Right atrium auricular region (tissue), 2 donors: ENCODE measurements around the gene CLEC16A. TPM values are rescaled to one million over a fixed set of nuclear protein-coding genes. Genes with fewer than 3 reads are reported as not detected.
A peak's percentile ranks its signal among the peaks of the same experiment; 100 is the strongest.

ENCODE experiments used
- DNase-seq: peaks from one replicate; pipeline ENCODE4 v3.0.0-alpha.2; 2019; ENCODE audit warnings: low spot score
- H3K27ac ChIP-seq, 2 donors: fragments of 200-600 bp; sonication (generic); 1 replicate in 1 of 2; 2 replicates in 1 of 2; pipeline ENCODE4 v1.5.1; 2016 to 2019
- H3K27me3 ChIP-seq, 2 donors: fragments of 200-600 bp; sonication (generic); one replicate each; pipeline versions ENCODE4 v1.5.1 to v1.6.0; 2017 to 2019
- H3K36me3 ChIP-seq: fragments of 200-600 bp; sonication (generic); one replicate; pipeline ENCODE4 v1.5.1; 2016
- H3K4me1 ChIP-seq, 2 donors: fragments of 200-600 bp; sonication (generic); one replicate each; pipeline versions ENCODE4 v1.5.1 to v1.6.0; 2017 to 2019
- H3K4me3 ChIP-seq, 2 donors: fragments of 200-600 bp; sonication (generic); 1 replicate in 1 of 2; 2 replicates in 1 of 2; pipeline ENCODE4 v1.5.1; 2017 to 2019; ENCODE audit warnings: mild to moderate bottlenecking in 1 of 2, moderate library complexity in 1 of 2
- H3K9me3 ChIP-seq, 2 donors: fragments of 200-600 bp; sonication (generic); one replicate each; pipeline ENCODE4 v1.5.1; 2019
- total RNA-seq, 2 donors: library from RNA; depleted of rRNA; stranded (reverse); fragments of >200 nt; gene quantifications; one replicate each; pipeline ENCODE4 v1.1.0, GENCODE V29; 2016
- TF ChIP-seq, protein P1 (sequence below), 2 donors: fragments of 200-600 bp; sonication (generic); IDR thresholded peaks; one replicate each; pipeline ENCODE4 v1.5.1; 2019; ENCODE audit warnings: antibody characterized with exemption in 2 of 2

The CLEC16A gene
- total RNA-seq, 2 donors from 2014 or later: 24.1 to 49.0 TPM

DNA sequence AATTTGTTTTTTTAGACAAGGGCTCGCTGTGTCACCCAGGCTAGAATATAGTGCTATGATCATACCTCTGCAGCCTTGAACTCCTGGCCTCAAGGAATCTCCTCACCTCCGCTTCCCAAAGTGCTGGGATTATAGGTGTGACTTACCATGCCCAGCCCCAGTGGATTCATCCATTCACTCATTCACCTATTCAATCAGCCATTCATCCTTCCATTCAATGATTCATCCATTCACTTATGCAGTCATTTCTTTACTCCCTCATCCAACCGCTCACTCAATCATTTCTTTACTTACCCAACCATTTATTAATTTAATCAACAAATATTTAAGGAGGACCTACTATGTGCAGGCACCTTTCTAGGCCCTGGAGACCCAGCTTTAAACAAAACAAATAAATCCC is 27.8 kb upstream of the CLEC16A start:
- Histone ChIP-seq H3K9me3 (no peaks in the 10 kb centered on the region), H3K4me3 (no peak overlapping the region), H3K27me3 (no peaks in the 10 kb centered on the region), H3K36me3 (no peaks in the 10 kb centered on the region), H3K27ac (no peak overlapping the region), H3K4me1 (peaks cover 0 to 22% of the 10 kb centered on the region in 2 donors)
- no peak for DNase-seq
- TF ChIP-seq, protein P1, sequence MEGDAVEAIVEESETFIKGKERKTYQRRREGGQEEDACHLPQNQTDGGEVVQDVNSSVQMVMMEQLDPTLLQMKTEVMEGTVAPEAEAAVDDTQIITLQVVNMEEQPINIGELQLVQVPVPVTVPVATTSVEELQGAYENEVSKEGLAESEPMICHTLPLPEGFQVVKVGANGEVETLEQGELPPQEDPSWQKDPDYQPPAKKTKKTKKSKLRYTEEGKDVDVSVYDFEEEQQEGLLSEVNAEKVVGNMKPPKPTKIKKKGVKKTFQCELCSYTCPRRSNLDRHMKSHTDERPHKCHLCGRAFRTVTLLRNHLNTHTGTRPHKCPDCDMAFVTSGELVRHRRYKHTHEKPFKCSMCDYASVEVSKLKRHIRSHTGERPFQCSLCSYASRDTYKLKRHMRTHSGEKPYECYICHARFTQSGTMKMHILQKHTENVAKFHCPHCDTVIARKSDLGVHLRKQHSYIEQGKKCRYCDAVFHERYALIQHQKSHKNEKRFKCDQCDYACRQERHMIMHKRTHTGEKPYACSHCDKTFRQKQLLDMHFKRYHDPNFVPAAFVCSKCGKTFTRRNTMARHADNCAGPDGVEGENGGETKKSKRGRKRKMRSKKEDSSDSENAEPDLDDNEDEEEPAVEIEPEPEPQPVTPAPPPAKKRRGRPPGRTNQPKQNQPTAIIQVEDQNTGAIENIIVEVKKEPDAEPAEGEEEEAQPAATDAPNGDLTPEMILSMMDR (IDR thresholded peaks at IDR 0.05): no peak

DNA sequence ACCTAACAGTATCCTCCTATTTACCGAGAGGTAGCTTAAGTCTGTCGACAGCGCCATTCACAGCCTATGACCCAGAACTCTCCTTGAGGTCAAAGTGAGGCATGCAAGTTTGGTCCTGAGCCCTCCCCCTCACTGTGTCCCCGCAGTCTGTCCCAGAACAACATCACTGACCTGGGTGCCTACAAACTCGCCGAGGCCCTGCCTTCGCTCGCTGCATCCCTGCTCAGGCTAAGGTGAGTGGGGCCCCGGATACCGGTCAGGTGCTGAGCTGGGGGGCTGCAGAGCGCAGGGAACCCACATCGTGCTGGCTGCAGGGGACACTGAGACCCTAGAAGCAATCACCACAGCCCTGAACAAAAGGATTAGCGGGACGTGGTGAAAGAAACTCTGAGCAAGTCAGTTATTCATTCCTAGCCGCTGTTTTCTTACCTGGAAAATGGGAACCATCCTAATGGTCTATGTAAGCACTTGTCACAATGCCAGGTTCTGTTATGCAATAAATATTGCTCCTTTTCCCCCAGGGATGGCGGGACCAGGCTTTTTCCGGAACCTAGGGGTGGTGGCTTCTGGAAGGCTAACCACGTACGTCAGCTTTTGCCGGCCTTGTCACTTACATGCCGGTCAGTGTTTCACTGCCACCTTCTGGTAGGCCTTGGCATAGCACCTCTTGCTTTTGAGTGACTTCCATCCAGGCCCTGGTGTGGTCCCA is 25.9 kb upstream of the CLEC16A start:
- TF ChIP-seq, protein P1 (IDR thresholded peaks at IDR 0.05): peak; percentile 94 to 97

DNA sequence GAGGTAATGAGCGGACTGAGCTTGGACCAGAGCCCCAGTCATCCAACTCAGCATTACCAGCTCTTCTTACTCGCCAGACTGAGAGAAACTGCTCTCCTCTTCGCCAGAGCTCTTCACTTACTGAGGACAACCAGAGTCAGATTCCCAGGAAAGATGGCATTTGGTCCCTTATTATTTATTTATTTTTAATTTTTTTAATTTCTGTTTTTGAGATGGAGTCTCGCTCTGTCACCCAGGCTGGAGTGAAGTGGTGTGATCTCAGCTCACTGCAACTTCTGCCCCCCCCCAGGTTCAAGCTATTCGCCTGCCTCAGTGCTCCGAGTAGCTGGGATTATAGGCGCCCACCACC is 25.4 kb upstream of the CLEC16A start:
- Histone ChIP-seq H3K9me3 (no peaks in the 10 kb centered on the region), H3K27me3 (no peaks in the 10 kb centered on the region), H3K27ac (peak overlapping the region; percentile 38 to 73), H3K36me3 (no peaks in the 10 kb centered on the region), H3K4me1 (peaks cover 0 to 46% of the 10 kb centered on the region in 2 donors), H3K4me3 (no peak overlapping the region)
- TF ChIP-seq, protein P1 (IDR thresholded peaks at IDR 0.05): peak in 1 of 2 donors; percentile 10
- no peak for DNase-seq

More for the DNA sequence above, 25.9 kb upstream of the CLEC16A start:
- H3K4me3 ChIP-seq: no peak overlapping the region
- no peaks in the 10 kb centered on the region for H3K27me3 ChIP-seq
- no peaks in the 10 kb centered on the region for H3K9me3 ChIP-seq
- H3K4me1 ChIP-seq: peaks cover 0 to 41% of the 10 kb centered on the region in 2 donors
- no peaks in the 10 kb centered on the region for H3K36me3 ChIP-seq
- peak; percentile 99 for DNase-seq
- H3K27ac ChIP-seq: peak overlapping the region; percentile 38 to 73

DNA sequence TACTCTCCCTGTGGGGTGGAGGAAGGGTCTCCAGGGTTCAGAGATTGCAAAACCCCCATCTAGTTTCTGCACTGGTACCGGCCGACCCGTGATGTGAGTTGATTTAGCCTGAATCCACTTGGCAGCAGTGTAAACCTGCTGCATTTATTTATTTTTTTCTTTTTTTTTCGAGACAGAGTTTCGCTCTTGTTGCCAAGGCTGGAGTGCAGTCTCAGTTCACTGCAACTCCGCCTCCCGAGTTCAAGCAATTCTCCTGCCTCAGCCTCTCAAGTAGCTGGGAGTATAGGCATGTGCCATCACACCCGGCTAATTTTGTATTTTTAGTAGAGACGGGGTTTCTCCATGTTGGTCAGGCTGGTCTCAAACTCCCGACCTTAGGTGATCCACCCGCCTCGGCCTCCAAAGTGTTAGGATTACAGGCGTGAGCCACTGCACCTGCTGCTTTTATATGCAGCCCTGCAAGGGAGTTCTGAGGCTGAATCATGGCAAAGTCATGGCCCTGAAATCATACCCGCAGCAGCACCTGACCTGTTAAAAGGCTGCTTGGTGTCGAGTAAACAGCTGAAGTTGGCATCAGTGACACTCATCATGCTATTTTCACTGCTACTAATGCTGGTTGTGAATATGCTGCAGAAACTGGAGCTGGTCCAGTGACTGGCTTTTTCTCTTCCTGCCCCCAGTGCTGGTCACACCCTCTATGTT is 23.5 kb upstream of the CLEC16A start:
- DNase-seq: no peak
- no peaks in the 10 kb centered on the region for H3K27me3 ChIP-seq
- peak overlapping the region; percentile 84 to 87 for H3K27ac ChIP-seq
- no peak overlapping the region for H3K4me3 ChIP-seq
- TF ChIP-seq, protein P1 (IDR thresholded peaks at IDR 0.05): no peak
- H3K9me3 ChIP-seq: no peaks in the 10 kb centered on the region
- peaks cover 13% of the 10 kb centered on the region for H3K36me3 ChIP-seq
- H3K4me1 ChIP-seq: peaks cover 0 to 54% of the 10 kb centered on the region in 2 donors

DNA sequence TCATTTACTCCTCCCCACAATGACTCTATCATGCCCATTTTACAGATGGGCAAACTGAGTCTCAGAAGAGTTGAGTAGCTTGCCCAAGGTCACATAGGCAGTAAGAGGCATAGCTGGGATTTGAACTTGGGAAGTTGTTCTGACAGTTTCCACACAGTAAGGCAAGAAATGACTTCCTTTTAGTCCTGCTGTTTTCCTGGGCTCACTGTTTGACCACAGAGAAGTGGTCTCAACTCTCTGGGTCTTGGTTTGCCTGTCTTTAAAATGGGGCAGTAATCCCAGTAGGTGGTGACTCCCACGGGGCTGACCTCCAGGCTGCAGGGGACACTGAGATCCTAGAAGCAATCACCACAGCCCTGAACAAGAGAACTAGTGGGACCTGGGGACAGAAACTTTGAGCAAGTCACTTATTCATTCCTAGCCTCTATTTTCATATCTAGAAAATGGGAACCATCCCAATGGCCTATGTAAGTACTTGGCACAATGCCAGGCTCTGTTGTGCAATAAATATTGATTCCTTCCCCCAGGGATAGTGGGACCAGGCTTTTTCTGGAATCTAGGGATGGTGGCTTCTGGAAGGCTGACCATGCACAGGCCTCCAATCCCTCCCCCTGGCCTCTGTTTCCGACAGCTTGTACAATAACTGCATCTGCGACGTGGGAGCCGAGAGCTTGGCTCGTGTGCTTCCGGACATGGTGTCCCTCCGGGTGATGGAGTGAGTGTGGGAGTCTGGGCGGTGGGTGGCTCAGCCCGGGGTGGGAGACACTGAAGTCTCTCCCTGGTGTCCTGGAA is 22.6 kb upstream of the CLEC16A start:
- TF ChIP-seq, protein P1 (IDR thresholded peaks at IDR 0.05): no peak
- peak overlapping the region; percentile 84 to 87 for H3K27ac ChIP-seq
- H3K27me3 ChIP-seq: no peaks in the 10 kb centered on the region
- H3K9me3 ChIP-seq: no peaks in the 10 kb centered on the region
- DNase-seq: no peak
- H3K4me3 ChIP-seq: no peak overlapping the region
- peaks cover 0 to 54% of the 10 kb centered on the region in 2 donors for H3K4me1 ChIP-seq
- H3K36me3 ChIP-seq: peaks cover 21% of the 10 kb centered on the region
